Activated naive CD4-positive, alpha-beta T cell treated with Interleukin-2 at 50 U/mL for 16 hours (primary cell): ENCODE measurements around the gene LRP1B.

Source experiments
- DNase-seq: peaks from one replicate; pipeline ENCODE4 v3.0.0-alpha.2; 2020

Gene LRP1B

DNA sequence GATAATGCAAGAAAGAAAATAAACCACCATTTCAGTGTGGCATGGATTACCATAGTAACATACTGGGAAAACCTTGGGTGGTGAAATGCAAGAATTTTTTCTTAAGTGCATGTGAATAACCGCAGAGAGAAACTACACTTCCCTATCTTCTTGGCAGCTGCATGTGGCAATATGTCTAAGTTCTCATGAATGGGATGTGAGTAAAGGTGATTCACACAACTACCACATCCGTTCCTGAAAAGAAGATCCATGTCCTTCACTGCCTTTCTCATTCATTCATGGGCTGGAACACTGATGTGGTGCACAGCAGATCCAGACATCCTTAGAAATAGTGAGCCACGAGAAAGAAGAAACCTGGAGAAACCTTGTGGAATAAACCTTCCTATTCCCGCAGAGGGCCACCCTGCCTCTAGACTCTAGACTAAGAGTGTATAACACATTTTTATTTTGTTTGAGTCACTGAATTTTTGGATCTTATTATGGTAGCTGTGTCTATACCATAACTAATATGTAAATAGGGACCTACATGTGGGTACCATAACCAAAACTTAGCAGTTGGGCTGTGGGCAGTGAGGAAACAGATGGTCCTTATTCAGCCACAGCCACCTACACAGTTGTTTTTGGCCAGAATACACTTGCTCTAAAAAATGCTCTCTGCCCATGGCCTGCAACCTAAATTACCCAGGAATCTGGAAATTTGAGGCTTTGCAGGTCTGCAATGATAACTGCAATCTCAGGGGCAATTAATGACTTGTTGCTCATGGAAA, 573.3 kb downstream of the LRP1B start:
- DNase-seq, result no peak

DNA sequence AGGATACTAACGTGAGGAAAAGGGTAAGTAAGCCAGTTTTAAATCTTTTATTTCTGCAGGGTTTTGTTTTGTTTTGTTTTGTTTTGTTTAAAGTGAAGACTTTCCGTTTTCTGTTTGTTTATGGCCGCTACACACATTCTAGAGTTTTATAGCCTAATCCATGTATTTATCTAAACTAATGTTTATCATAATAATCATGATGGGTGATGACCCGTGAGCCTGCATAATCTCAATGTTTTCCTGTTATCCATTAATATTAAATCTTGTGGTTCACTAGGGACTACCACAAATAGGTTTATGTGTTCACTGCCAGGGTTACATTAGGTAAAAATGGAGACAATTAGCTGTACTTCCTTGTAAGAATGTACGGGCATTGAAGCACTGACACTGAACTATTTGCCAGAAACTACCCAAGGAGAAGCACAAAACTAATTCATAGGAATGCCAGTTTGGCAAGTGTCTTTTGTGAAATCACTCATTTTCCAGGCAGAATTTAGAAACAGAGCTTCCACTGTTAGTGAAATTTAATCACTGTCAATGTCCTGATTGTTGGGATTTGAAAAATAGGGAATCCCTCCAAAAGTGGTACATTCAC, 574.8 kb downstream of the LRP1B start:
- DNase-seq, result no peak

DNA sequence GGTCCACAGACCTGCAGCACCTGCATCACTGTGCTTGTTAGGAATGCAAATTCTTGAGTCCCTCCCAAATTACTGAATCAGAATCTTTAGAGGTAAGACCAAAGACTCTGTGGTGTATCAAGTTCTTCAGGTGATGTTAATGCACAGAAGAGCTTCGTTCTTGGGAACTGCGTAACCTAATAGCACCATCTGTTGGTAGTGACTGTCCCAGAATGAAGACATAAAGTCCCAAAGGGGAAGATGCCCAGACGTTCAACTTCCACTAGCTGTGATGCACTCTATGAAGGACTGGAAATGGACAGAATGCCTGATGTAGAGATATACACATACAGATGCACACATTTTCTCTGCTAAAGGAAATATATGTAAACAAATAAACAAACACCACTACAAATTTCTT, 576.0 kb downstream of the LRP1B start:
- no peak for DNase-seq

DNA sequence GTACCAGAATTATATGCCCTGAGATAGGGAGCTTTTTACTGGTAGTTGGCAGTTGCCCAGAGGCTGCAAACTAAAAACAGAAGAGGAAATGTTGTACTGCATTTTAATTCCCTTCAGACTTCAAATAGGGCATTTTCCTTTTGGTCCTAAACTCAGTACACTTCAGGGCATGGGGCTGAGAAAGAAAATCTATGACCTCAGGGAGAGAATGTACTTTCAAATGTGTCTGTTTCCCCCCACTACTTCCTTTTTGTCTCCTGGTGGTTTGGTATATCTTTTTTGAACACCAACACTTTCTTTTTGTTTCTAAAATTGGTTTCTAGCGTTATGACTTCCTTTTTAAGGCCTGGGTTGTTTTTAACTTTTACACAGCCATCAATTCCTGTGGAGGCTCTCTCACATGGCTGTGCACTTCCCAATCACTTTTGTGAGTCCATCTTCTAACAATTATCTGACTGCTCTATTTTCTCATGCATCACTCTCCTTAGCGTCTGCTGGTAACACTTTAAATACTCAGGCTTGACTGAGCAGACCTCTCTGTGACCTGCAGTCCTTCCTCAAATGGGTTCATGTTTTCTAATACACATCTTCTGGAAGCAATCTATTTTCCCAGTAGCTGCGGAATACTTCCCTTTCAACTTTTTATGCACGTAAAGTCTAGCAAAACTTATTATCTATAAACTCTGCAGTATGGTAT, 596.0 kb downstream of the LRP1B start:
- no peak for DNase-seq

DNA sequence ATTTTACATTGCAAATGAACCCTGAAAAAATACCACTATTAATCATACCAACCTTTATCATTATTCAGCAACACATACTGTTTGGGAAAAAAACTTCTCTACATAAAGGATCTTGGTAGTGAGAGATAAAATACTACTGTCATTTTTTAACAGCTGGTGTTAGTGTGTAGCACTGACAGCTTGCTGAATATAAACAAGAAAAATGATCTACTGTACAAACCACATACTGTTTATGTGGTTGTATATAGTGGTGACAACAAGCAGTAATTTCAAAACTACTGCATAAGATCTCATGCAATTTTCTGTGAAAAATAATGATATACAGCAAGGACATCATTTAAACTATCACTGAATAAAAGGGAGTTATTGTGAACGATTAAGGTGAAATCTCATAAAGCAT, 601.2 kb downstream of the LRP1B start:
- no peak for DNase-seq

DNA sequence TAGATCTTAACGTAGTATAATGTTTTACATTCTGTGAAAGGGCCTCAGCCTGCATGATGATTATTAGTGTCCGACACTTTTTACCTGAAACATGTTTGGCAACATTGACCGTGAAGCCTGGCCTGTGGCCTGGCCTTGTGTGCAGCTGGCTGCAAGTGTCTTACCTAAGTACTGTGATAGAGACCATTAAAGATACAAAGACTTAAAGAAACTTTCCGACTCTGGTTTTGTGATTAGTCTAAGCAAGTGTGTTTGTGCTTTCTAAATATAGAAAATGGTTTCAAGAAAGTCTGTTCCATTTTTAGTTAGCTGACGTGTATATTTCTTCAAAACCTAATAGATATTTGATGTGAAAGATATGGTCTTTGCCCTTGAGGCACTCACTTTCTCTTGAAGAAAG, 601.8 kb downstream of the LRP1B start:
- no peak for DNase-seq

DNA sequence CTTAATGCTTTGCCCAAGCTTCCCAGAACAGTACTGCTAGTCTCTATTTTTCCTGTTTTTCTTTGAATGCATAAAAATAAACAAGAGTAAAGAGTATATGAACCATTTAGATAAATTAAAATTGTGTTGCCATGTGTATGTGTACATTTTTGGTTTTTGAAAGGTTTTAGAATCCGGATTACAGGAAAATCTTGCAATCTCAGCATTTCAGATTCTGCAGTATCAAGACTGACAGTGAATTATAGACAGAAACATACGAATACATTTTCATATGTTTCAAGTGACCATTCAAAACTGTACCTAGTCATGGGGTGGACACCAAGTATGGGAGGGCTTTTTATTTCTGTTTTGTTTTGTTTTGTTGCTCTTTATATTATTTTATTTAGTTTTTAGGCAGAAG, 604.1 kb downstream of the LRP1B start:
- DNase-seq, result no peak

DNA sequence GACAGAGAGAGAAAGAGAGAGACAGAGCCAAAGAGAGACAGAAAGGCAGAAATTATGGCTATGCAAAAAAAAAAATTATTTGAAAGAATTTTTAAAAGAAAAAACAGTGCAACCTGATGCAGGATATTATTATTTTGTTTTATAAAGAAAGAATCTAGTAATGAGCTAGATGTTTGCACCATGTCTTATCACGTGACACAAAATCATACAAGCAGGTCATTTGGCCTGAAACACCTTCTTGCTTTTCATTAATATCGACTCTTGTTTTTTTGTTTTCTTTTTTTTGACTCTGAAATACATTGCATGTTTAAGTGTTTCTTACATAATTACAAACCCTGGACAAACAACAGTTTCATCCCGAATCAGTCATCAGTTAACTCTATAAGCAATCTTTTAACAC, 606.0 kb downstream of the LRP1B start:
- DNase-seq, result no peak

DNA sequence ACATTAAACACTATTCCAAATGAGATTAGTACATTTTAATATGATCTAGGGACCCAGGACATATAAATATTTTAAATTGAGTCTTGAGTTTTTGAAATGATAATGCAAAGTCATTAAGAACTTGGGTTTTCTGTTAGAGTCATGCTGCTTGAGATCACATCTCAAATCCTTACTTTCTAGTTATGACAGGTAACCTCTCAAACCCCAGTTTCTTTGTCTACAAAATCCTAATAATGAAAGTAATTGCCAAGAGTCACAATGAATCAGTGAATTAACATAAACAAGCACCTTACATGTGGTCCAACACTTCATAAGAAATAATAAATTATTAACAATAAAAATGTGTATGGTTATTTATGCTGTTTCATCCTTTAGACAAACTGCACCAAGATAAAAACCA, 607.6 kb downstream of the LRP1B start:
- DNase-seq, result no peak

DNA sequence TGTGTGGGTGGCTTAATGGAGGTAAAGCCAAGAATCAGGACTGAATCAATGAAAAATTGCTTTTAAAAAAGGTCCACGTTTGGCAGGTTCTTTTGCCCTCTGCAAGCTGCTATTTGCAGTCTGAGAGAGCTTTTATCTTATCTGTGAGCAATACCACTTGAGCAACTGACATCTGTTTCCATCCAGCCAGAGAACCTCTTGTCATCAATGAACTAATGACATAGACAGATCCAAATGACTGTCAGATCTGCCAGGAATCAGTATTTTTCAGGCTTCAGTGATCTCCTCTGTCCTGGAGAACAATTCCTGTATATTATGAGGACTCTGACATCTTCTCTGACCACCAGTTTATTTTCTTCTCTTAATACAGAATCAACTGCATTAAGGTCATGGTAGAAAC, 608.1 kb downstream of the LRP1B start:
- DNase-seq, result no peak

DNA sequence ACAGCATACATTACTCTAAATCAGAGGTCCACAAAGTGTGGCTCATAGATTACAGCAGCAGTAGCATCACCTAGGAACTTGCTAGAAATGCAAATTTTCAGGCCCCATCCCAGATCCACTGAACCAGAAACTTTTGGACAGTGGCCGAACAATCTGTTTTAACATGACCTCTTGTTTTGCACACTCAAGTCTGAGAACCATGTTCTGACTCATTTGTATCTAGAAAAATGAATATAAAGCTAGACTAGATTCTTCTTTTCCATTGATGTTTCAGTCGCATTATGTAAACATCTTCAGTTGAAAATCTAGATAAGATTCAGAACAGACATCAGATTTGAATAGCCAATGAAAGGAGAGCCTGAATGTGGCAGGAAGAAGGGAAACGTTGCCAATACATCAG, 608.8 kb downstream of the LRP1B start:
- no peak for DNase-seq

DNA sequence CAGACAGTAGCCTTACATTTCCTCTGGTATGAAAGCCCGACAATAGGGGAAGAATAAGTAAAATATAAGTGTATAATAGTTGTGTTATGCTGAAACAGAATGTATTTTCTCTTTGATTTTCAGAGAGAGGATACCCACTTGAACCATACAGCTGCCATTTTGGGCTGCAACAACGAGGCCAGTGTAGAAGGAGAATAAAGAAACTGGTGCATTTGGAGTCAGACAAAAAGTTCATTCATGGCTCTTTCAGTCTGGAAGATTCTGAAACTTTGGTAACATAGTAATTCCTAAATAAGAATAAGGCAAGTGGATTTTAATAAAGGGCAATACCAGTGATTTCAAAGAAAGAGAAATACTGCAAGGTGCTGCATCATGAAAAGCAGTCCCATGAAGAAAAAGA, 610.9 kb downstream of the LRP1B start:
- no peak for DNase-seq

DNA sequence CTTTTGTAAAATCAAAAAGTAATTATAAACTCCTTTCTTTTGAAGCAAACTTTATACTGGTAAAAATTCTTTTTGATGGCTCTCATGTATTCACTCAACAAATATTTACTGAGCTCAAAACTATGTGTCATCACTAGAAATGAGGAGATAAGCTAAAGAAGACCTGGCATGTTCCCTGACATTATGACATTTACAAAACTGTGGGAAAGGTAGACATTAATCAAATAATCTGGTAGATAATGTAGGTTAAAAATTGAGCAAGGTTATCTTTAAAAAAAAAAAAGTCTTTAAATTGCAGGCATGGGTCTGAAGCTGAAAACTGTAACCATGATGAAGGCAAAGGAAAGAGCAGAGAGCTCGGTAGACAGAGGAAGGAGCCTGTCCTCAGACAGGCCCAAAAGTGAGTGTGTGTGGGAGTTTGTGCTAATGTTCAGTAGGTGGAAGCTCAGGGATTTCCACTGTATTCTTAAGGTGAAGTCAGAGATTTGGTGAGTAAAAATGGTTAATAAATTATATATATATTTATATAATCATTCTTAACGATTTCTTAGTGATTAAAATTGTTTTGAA, 612.9 kb downstream of the LRP1B start:
- no peak for DNase-seq

DNA sequence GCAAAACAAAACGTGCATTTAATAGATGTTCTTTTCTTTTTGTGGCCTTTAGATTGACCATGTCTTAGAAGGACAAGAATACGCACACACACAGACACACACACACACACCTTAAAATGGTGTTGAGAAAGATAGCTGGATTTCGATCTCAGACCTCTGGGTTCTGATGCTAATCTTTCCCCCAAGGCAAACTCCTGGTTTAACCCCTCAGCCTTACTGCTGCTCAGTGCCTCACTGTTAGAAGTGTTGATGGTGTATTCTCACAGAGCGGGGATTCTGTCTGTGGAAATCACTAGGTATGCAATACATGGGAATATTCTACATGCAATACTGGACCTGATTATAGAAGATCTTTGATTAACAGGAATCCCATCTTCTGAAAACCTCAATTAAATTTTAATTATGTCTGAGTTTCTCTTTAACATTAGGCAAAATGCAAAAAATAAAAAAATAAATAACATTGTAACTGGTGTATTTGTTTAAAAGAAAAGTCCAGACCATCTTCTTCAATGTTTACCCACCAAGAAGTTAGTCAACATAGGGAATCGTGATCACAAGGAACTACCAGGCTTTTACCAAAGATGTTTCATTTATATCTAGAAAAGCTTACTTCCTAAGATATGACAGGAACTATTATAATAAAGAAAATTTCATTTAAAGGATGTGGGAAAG, 613.5 kb downstream of the LRP1B start:
- DNase-seq, result no peak

DNA sequence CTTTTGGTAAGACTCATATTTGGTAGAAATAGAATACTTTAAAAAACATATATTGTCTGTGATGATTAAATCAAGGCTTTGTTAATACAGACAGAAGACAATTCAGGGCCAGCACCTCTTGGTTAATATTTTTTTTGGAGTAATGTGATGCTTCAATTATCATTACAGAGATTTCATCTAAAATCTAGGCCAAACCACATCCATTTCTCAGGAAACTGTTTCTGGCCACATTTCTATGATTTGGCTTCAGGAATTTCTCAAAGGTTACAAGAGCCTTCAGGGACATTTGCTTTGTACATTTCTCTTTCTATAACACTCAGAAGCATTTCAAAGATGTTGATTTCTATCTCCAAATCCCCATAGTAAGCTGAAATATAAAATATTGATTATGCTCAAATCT, 614.9 kb downstream of the LRP1B start:
- DNase-seq, result no peak

DNA sequence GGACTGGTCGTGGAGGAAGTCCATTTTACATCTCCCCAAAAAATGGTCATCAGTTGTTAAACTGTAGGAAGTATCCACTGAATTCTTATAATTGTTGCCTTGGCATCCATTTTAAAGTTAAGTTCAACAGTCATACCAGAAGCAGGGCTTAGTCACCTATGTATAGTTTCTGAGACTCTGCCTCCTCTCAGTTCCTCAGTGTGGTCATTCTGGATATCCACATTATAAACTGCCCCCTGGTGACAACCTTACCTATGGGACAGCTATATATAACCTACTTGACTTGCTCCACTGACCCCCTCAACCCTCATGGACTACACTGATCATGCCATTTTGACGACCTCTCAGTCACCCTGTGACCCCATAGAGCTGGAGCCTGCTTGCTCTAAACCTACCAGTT, 617.0 kb downstream of the LRP1B start:
- DNase-seq, result no peak

DNA sequence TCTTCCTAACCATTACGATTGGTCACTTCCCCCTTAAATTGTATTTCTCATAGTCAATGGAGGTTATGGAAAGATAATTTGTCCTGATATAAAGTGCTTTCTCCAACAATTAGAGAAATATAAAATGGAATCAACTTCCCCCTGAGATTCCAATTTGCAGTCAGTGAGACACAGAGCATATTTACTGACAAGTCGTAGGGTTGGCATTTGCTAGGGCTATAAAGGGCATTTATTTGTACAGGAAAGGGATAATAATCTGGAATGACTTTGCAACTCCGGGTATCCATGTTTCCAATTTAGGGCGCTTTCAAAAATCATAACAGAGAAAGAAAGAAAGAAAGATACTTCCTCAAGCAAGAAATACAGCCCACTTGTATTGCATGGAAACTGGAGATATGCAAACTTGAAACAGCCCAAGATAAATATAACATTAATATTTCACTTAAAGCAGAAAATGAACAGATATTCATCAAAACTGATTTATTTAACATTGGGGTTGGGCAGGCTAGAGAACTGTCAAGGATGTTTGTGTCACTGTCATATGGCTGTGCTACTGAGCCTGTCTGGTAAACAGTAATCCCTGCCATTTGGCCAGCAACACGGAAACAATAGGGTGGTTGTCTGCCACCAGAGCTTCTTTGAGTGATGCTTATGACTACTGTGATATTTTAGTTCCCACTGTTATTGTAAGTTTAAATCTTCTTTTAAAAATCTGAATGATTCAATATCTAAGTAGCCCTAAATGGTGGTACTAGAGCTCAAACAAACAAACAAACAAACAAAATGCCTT, 621.8 kb downstream of the LRP1B start:
- no peak for DNase-seq

DNA sequence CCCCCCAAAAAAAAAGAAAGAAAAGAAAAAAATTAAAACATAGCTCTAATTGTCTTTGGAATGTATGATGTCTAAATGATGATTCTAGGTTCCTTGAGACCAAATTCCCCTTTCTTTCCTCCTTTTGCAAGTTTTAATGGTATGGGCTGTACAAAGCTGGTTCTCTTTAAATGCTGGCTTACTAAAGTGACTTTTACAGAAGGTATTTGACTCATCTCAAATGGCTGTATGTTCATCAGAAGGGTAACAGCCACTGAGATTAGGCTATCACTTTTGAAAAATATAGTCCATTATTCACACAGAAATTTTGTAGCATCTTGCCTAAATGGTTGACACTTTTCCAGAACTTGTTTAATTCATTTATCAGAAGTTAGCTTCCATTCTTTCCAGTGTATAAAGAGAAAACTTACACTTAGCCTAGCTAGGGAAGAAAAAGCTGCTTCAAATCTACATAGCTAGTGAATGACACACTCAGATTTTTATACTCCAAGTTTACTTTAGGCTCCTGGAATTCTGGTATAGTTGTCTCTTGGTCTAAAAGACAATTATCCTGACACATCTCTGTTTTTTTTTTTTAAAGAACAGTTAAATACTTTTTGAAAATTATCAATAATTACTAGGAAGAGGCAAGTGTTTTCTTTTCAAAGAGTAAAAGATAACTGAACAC, 622.6 kb downstream of the LRP1B start:
- no peak for DNase-seq

DNA sequence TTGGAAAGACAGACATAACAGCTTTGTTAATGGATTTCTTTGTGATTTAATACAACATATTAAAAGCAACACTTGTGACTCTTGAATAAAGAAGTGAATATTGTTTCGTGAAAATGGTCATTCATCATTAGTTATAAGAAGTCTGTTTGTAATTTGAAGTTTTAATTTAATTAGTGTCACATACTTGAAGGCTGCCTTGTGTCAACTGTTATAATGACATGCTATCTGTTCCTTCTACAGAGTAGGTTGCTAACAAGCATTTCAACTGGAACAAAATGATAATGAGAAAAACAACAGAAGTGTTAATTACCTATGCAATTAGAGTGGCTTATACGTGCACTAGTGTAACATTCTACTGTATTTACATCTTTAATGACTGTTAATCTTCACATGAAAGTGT, 624.7 kb downstream of the LRP1B start:
- no peak for DNase-seq

DNA sequence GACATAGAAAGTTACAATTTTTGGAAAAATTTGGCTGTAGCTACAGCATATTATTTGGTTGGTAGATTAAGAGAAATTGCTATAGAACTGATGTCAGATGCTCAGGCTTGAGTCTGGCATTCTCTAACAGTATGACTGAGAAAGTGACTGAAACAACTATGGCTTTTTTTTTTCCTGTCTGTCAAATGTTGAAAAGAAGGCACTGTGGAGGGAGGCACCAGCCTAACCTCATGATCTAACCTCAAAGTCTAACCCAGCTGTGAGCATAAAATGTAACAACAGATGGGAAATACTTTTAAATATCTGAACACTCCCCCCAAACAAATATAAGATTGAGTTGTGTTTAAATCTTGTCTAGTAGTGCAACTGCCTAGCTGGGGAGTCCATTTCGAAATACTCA, 629.1 kb downstream of the LRP1B start:
- DNase-seq, result no peak

DNA sequence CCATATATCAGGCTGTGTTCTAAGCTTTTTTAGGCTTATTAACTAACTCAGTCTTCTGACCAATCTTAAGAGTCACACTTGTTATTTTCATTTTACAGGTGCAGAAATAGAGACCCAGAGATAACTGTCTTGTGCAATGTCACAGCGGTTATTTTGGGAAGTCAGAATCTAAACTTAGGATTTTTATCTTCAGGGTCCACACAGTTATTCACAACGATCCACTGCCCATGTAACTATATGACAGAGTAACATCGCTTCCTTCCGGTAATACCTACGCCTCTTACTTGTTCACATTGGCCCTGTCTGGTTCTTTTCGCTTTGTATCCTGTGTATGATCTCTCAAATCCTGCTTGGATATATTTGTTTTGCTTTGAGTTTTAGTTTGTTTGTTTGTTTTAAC, 631.7 kb downstream of the LRP1B start:
- DNase-seq, result no peak

DNA sequence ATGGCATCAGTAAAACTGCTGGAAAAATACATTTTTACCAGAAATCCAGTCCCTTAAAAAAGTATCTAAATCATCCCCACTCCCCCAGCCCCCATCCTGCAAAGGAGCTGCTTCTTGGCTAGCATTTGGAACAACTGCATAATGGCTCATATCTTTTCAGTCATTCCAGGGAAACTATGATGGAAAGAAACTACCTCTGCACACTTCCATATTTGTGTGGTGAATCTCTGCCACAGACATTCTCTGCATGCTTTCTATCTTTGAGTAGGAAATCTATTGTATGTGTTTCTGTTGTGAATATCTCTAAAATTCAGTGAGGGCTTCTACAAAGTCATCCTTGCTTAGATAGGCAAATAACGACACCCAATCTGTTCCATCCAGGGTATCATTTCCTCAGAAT, 632.3 kb downstream of the LRP1B start:
- no peak for DNase-seq
